ENCODE results near the gene TRIP10.
A peak's percentile ranks its signal among the peaks of the same experiment; 100 is the strongest.
"Not testable (repeated sequence)": the region's sequence is repeated elsewhere in the genome, so short reads cannot be mapped to it uniquely, and the experiment has no call there.

Gene TRIP10

GRCh38 chr19:6737873-6738786 is 1.4 kb upstream of the TRIP10 start:
- Mint-ChIP-seq H3K36me3 (peaks cover 2% of the 10 kb centered on the region), H3K4me3 (peak overlapping the region; percentile 91), H3K27ac (peak overlapping the region; percentile 91), H3K9me3 (no peaks in the 10 kb centered on the region), H3K27me3 (no peaks in the 10 kb centered on the region), H3K4me1 (peaks cover 34% of the 10 kb centered on the region)
- DNase-seq (ENCODE audit: low spot score in 2 of 2), result peak; percentile 53 to 63
- no peak for ATAC-seq (ENCODE audit: low read depth)

GRCh38 chr19:6738787-6739389 is 592 bp upstream of the TRIP10 start:
- no peaks in the 10 kb centered on the region for H3K9me3 Mint-ChIP-seq
- peak overlapping the region; percentile 91 for H3K4me3 Mint-ChIP-seq
- no peaks in the 10 kb centered on the region for H3K27me3 Mint-ChIP-seq

GRCh38 chr19:6739883-6740588 is 556 bp downstream of the TRIP10 start:
- Mint-ChIP-seq H3K9me3 (no peaks in the 10 kb centered on the region), H3K36me3 (no peaks in the 10 kb centered on the region), H3K4me1 (peaks cover 34% of the 10 kb centered on the region), H3K27me3 (no peaks in the 10 kb centered on the region), H3K27ac (no peak overlapping the region), H3K4me3 (peak overlapping the region; percentile 91)
- DNase-seq (ENCODE audit: low spot score in 2 of 2) (peak in 1 of 2 donors; percentile 45), ATAC-seq (ENCODE audit: low read depth) (no peak)

More at GRCh38 chr19:6738787-6739389, 592 bp upstream of the TRIP10 start:
- peak overlapping the region; percentile 91 for H3K27ac Mint-ChIP-seq
- peaks cover 34% of the 10 kb centered on the region for H3K4me1 Mint-ChIP-seq
- ATAC-seq (ENCODE audit: low read depth) (no peak), DNase-seq (ENCODE audit: low spot score in 2 of 2) (no peak)
- peaks cover 2% of the 10 kb centered on the region for H3K36me3 Mint-ChIP-seq

GRCh38 chr19:6740589-6741343 is 1.3 kb downstream of the TRIP10 start:
- Mint-ChIP-seq H3K27ac (peak overlapping the region; percentile 85), H3K36me3 (peaks cover 2% of the 10 kb centered on the region), H3K4me3 (peak overlapping the region; percentile 91), H3K9me3 (no peaks in the 10 kb centered on the region), H3K4me1 (peaks cover 33% of the 10 kb centered on the region), H3K27me3 (no peaks in the 10 kb centered on the region)
- DNase-seq (ENCODE audit: low spot score in 2 of 2) (peak; percentile 30 to 51), ATAC-seq (ENCODE audit: low read depth) (no peak)

GRCh38 chr19:6743066-6743465 is 3.6 kb downstream of the TRIP10 start:
- no peak for ATAC-seq (ENCODE audit: low read depth)
- Mint-ChIP-seq H3K9me3 (no peaks in the 10 kb centered on the region), H3K27me3 (no peaks in the 10 kb centered on the region), H3K4me3 (no peak overlapping the region), H3K36me3 (peaks cover 6% of the 10 kb centered on the region), H3K27ac (no peak overlapping the region), H3K4me1 (peaks cover 22% of the 10 kb centered on the region)
- no peak for DNase-seq (ENCODE audit: low spot score in 2 of 2)

GRCh38 chr19:6743714-6744380 is 4.4 kb downstream of the TRIP10 start:
- no peak overlapping the region for H3K27ac Mint-ChIP-seq

GRCh38 chr19:6744381-6745301 is 5.2 kb downstream of the TRIP10 start:
- DNase-seq (ENCODE audit: low spot score in 2 of 2) (no peak), ATAC-seq (ENCODE audit: low read depth) (no peak)
- Mint-ChIP-seq H3K36me3 (peaks cover 9% of the 10 kb centered on the region), H3K27ac (no peak overlapping the region), H3K27me3 (no peaks in the 10 kb centered on the region), H3K4me3 (no peak overlapping the region), H3K9me3 (no peaks in the 10 kb centered on the region), H3K4me1 (peaks cover 8% of the 10 kb centered on the region)

More at GRCh38 chr19:6743714-6744380, 4.4 kb downstream of the TRIP10 start:
- Mint-ChIP-seq H3K4me1 (peaks cover 14% of the 10 kb centered on the region), H3K36me3 (peaks cover 8% of the 10 kb centered on the region), H3K27me3 (no peaks in the 10 kb centered on the region), H3K9me3 (no peaks in the 10 kb centered on the region), H3K4me3 (no peak overlapping the region)
- DNase-seq (ENCODE audit: low spot score in 2 of 2), result no peak
- ATAC-seq (ENCODE audit: low read depth), result no peak

GRCh38 chr19:6745965-6746364 is 6.5 kb downstream of the TRIP10 start:
- no peak overlapping the region for H3K4me3 Mint-ChIP-seq
- H3K36me3 Mint-ChIP-seq, result peaks cover 12% of the 10 kb centered on the region
- H3K27me3 Mint-ChIP-seq, result no peaks in the 10 kb centered on the region
- no peaks in the 10 kb centered on the region for H3K9me3 Mint-ChIP-seq
- H3K27ac Mint-ChIP-seq, result no peak overlapping the region
- ATAC-seq (ENCODE audit: low read depth) (no peak), DNase-seq (ENCODE audit: low spot score in 2 of 2) (no peak)
- peaks cover 6% of the 10 kb centered on the region for H3K4me1 Mint-ChIP-seq

GRCh38 chr19:6748543-6748942 is 9.1 kb downstream of the TRIP10 start:
- not testable (repeated sequence) for DNase-seq (ENCODE audit: low spot score in 2 of 2); ATAC-seq (ENCODE audit: low read depth); H3K27me3 Mint-ChIP-seq; H3K4me1 Mint-ChIP-seq; H3K27ac Mint-ChIP-seq; H3K4me3 Mint-ChIP-seq; H3K9me3 Mint-ChIP-seq
- H3K36me3 Mint-ChIP-seq, result peaks cover 12% of the 10 kb centered on the region

- Mint-ChIP-seq H3K36me3 (peaks cover 16% of the 10 kb centered on the region), H3K27me3 (no peaks in the 10 kb centered on the region)
Observed at GRCh38 chr19:6750062-6750461, 10.6 kb downstream of the TRIP10 start.

GRCh38 chr19:6751189-6751588 is 11.7 kb downstream of the TRIP10 start:
- Mint-ChIP-seq H3K27me3 (no peaks in the 10 kb centered on the region), H3K4me3 (no peak overlapping the region), H3K27ac (no peak overlapping the region), H3K36me3 (peaks cover 14% of the 10 kb centered on the region), H3K4me1 (peaks cover 17% of the 10 kb centered on the region), H3K9me3 (no peaks in the 10 kb centered on the region)
- DNase-seq (ENCODE audit: low spot score in 2 of 2) (no peak), ATAC-seq (ENCODE audit: low read depth) (no peak)

More at GRCh38 chr19:6750062-6750461, 10.6 kb downstream of the TRIP10 start:
- ATAC-seq (ENCODE audit: low read depth) (no peak), DNase-seq (ENCODE audit: low spot score in 2 of 2) (no peak)
- H3K4me1 Mint-ChIP-seq, result peaks cover 17% of the 10 kb centered on the region
- H3K27ac Mint-ChIP-seq, result no peak overlapping the region
- no peak overlapping the region for H3K4me3 Mint-ChIP-seq
- no peaks in the 10 kb centered on the region for H3K9me3 Mint-ChIP-seq

All from memory B cell (primary cell).